Skin epidermis (tissue), 12 donors: ENCODE data around the gene HMCN2.

Experiments
- H3K27ac ChIP-seq, 21 experiments: fragments of 200-600 bp; sonication (generic) in 11 of 21; one replicate each; pipeline ENCODE4 v1.5.0; 2020; ENCODE audit warnings: mild to moderate bottlenecking in 3 of 21, inconsistent platforms in 2 of 21, moderate library complexity in 2 of 21
- H3K4me3 ChIP-seq, 7 experiments: fragments of 200-600 bp; sonication (generic) in 2 of 7; one replicate each; pipeline ENCODE4 v1.5.0; 2020; ENCODE audit warnings: inconsistent platforms in 2 of 7, mild to moderate bottlenecking in 2 of 7, moderate library complexity in 1 of 7

HMCN2 gene

GRCh38 chr9:130287736-130288135 is 22.2 kb downstream of the HMCN2 start:
- Histone ChIP-seq H3K27ac (no peak overlapping the region), H3K4me3 (no peak overlapping the region)

GRCh38 chr9:130288393-130288792 is 22.8 kb downstream of the HMCN2 start:
- no peak overlapping the region for H3K4me3 ChIP-seq
- no peak overlapping the region for H3K27ac ChIP-seq

GRCh38 chr9:130288926-130289690 is 23.5 kb downstream of the HMCN2 start:
- peak overlapping the region in 1 of 21 experiments; percentile 38 for H3K27ac ChIP-seq
- H3K4me3 ChIP-seq: no peak overlapping the region

DNA sequence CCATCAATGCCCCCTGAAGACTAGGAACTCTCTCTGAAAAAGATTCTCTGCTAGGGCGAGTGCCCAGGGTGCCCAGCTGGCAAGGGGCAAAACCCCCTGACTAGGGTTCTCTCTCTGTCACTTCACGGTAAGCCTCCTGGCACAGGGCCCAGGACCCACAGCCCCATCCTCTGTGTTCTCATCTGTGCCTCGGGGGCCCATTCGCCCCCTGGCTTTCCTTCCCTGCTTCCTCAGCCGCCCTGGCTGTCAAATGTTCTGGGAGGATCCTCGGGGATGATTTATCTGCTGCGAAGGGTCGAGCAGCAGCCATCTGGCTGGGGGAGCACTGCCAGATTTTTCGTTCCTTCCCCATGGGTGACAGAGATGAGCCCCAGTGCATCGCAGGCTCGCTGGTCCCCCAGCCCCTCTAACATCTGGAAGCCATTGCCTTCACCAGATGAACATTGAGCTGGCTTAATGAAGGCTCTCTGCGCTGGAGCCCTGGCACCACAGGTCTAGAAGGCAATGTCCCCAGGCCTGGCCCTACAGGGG is 24.2 kb downstream of the HMCN2 start:
- peak overlapping the region in 5 of 21 experiments; percentile 20 to 65 (median 38) for H3K27ac ChIP-seq
- H3K4me3 ChIP-seq: no peak overlapping the region

GRCh38 chr9:130290291-130291181 is 25.0 kb downstream of the HMCN2 start:
- Histone ChIP-seq H3K4me3 (no peak overlapping the region), H3K27ac (peak overlapping the region in 4 of 21 experiments; percentile 40 to 66 (median 58))

DNA sequence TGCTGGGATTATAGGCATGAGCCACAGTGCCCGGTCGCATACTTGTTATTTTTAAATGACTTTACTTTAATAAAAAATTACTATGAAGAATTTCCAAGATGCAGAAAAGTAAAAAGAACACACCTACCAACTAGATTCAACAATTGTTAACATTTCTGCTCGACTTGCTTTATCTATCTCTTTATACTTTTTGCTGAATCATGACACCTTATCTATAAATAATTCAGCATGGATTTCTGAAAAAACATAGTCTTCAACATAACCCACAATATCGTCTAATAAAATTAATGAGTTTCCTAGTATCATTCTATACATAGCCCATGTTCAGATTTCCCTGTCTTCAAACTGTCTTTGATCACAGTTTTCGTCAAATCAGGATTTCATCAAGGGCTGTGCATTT is 25.9 kb downstream of the HMCN2 start:
- no peak overlapping the region for H3K4me3 ChIP-seq
- H3K27ac ChIP-seq: peak overlapping the region in 3 of 21 experiments; percentile 56 to 66 (median 61)

DNA sequence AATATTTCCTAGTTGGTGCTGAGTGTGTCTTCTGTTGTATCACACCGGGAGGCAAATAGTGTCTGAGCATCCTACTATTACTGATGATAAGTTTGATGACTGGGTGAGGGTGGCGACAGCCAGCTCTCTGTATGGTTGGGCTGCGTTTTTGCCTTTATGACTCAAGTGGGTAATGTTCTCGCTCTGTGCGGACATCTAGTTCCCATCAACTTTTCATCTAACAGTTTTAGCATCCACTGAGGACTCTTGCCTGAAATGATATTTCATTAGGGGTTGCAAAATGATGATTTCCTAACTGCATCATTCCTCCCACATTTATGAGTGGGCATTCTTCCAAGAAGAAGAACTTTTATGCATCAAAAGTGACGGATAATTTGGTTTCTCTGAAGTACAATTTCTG is 26.5 kb downstream of the HMCN2 start:
- Histone ChIP-seq H3K27ac (peak overlapping the region in 1 of 21 experiments; percentile 31), H3K4me3 (no peak overlapping the region)

GRCh38 chr9:130294664-130295063 is 29.1 kb downstream of the HMCN2 start:
- no peak overlapping the region for H3K27ac ChIP-seq

DNA sequence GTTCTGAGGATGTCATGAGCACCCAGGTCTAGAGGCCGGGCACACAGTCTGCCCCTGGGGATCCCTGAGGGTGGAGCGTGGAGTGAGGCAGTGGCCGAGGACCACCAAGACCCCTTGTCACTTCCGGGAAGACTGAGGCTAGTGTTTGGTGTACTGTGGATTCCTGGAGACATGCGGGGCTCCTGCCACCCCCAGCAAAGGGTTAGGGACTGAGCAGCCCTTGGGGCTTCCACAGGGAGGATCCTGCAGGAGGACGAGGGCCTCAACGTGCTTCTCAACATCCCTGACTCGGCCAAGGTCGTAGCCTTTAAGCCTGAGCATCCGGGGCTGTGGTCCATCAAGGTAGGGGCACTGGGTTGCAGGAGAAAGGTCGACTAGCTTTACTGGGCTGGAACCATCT is 29.9 kb downstream of the HMCN2 start:
- Histone ChIP-seq H3K27ac (no peak overlapping the region), H3K4me3 (no peak overlapping the region)

More at GRCh38 chr9:130294664-130295063, 29.1 kb downstream of the HMCN2 start:
- no peak overlapping the region for H3K4me3 ChIP-seq

DNA sequence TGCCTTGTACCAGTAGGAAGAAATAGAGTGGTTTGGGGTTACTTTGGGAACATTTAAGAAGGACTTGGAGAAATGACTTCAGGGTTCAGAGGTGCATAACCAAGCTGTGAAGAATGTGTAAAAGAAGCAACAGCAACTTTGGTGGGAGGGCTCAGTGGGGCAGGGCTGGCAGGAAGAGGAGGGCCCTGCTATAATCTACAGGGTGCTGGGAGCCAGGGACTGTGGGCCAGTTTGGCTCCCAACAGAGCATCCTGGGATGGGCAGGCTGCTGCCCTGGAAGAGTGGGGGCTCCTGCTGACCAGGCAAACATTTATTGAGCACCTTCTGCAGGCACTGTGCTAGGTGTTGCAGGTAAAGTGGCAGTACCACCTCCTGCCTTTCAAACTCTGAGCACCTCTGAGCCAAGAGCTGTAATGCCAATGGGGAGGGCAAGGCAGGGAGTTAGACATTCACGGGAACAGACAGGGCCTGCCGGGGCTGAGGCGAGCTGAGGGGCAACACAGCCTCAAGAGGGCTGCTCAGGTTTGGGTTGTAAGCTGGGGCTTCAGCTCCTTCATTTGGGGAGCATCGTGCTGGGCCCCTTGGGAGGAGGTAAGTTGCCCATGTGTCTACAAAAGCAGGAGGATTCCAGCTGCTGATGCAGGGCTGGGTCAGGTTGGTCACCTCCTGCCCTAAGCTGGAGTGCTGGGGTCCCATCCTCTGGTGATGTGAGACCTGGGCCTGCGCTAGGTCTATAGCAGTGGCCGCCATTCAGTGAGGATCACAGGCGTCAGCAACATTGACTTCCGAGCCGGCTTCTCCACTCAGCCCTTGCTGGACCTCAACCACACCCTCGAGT is 30.6 kb downstream of the HMCN2 start:
- Histone ChIP-seq H3K4me3 (no peak overlapping the region), H3K27ac (no peak overlapping the region)

DNA sequence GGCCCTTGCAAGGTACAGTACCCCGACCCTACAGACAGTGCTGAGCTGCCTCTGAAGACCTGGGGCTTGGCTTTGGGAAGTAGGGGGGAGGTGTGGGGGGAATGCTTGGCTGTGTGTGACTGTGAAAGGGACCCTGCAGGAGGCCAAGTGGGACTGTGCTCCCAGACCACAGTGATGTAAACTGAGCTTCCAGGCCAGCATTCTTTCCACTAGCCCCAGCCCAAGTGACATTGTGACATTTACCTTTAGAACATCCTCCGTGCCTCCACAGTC is 31.2 kb downstream of the HMCN2 start:
- Histone ChIP-seq H3K27ac (no peak overlapping the region), H3K4me3 (no peak overlapping the region)

DNA sequence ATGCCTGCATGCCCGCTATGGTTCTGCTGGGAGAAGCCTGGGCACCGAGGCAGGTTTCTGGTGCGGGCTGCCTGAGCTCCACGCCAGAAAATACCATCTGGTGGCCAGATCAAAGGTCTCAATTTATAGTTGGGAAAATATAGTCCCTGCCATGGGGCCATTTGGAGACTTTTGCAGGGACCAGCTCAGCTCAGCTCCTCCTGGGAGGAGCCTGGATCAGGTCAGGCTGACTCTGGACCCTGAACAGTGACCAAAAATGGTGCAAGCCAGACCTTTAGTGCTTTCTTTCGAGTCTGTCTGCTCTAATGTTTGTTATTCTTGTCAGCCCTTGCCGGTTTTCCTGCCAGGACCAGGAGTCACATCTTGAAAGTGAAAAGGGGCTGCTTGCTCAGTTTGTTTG is 31.8 kb downstream of the HMCN2 start:
- no peak overlapping the region for H3K4me3 ChIP-seq
- H3K27ac ChIP-seq: no peak overlapping the region

DNA sequence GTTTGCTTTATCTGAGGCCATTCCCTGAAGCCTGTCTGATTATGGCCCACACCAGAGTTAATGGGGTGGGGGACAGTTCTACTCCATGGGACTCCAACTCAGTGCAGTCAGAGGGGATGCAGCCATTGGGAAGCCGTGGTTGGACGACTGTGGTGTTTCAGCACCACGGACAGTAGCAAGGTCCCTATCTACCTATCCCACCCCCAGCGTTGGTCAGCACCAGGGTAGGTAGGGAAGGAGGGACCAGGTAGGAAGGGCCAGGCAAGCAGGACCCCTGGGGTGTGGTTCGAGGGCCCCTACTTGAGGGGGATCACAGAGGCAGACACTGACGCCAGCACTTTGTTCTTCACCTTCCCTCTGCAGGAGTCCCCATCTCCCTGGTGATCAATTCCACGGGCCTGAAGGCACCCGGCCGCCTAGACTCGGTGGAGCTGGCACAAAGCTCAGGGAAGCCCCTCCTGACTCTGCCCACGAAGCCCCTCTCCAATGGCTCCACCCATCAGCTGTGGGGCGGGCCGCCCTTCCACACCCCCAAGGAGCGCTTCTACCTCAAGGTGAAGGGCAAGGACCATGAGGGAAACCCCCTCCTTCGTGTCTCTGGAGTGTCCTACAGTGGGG is 33.2 kb downstream of the HMCN2 start:
- H3K27ac ChIP-seq: no peak overlapping the region
- H3K4me3 ChIP-seq: no peak overlapping the region

GRCh38 chr9:130299785-130300615 is 34.4 kb downstream of the HMCN2 start:
- Histone ChIP-seq H3K4me3 (no peak overlapping the region), H3K27ac (peak overlapping the region in 1 of 21 experiments; percentile 58)

DNA sequence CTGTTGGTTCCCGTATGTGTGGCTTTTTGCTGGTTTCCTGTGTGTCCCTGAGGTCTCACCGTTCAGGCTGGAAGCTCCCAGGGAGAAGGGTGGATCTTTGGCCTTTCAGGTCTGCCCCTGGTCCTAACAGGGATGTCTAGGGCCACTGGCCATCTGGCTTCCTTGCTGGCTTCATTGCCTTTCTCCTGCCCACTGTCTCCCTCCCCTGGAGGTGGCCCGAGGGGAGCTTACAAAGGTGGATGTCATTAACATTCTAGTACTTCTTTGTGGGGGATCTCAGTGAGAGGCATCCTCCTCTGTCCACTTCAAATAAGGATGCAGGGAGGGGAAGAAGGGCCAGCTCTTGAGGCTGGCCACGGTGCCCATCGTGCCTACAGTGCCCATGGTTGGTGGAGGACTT is 35.2 kb downstream of the HMCN2 start:
- Histone ChIP-seq H3K4me3 (no peak overlapping the region), H3K27ac (peak overlapping the region in 8 of 21 experiments; percentile 19 to 77 (median 54))

- Histone ChIP-seq H3K4me3 (no peak overlapping the region), H3K27ac (peak overlapping the region in 7 of 21 experiments; percentile 19 to 77 (median 58))
Observed at GRCh38 chr9:130301483-130302286, 36.1 kb downstream of the HMCN2 start.

DNA sequence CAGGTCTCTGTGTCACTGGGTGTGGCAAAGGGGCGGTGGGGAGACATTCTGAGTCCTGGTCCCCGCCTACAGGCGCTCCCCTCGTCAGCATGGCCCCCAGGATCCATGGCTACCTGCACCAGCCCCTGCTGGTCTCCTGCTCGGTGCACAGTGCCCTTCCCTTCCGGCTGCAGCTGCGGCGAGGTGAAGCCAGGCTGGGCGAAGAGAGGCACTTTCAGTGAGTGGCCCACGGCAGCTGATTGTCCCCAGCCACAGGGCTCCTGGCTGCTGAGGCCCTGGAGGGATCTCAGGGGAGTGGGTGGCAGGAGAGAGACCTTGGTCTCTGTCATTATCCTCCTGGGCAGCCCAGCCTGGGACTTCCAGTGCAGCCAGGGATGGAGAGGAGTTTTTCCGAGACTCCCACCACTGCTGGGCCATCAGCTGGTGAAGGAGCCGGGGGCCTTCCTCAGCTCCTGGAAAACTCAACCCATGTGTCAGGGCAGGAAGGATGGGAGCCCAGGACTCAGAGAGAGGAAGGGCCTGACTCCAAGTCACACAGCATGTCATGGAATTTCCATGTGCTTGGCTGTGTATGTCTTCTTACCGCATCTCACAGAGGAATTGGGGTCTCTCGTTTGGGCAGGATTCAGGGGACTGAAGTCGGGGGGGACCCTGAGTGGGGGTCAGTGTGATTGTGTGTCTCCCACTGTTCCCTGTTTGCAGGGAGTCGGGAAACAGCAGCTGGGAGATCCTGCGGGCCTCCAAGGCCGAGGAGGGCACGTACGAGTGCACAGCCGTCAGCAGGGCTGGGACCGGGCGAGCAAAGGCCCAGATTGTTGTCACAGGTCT is 37.4 kb downstream of the HMCN2 start:
- Histone ChIP-seq H3K4me3 (no peak overlapping the region), H3K27ac (no peak overlapping the region)
